Activated naive CD8-positive, alpha-beta T cell treated with anti-CD3 and anti-CD28 coated beads, Interleukin-2, amount 50 U/mL, for 16 hours (primary cell): Measurements from ENCODE around the gene TCL1A.
"Not testable (repeated sequence)": the region's sequence is repeated elsewhere in the genome, so short reads cannot be mapped to it uniquely, and the experiment has no call there.

ENCODE experiments used
- DNase-seq: peaks from one replicate; pipeline ENCODE4 v3.0.0-alpha.2; 2020; ENCODE audit warnings: low read depth, low spot score

The TCL1A gene

GRCh38 chr14:95677179-95677835 lies 36.6 kb downstream of the TCL1A start:
- no peak for DNase-seq

DNA sequence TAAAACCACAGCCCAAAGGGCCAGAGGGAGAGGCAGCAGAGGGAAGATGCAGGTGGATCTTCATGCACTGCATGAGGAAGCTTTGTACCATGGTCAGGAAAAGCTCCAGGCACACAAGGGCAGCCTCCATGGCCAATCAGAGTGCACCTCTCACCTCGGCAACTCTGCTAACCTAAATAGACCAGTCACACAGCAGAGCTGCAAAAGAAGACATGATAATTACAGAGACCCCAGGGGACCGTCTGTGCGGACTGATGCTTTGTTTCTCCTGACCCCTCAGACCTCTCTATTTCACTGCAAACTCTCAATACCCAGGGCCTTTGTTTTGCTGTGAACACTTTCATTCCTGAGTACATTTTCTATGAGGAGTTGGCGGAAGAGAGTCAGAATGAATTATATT lies 38.4 kb downstream of the TCL1A start:
- DNase-seq: no peak

GRCh38 chr14:95674613-95675012 lies 39.3 kb downstream of the TCL1A start:
- DNase-seq: no peak

DNA sequence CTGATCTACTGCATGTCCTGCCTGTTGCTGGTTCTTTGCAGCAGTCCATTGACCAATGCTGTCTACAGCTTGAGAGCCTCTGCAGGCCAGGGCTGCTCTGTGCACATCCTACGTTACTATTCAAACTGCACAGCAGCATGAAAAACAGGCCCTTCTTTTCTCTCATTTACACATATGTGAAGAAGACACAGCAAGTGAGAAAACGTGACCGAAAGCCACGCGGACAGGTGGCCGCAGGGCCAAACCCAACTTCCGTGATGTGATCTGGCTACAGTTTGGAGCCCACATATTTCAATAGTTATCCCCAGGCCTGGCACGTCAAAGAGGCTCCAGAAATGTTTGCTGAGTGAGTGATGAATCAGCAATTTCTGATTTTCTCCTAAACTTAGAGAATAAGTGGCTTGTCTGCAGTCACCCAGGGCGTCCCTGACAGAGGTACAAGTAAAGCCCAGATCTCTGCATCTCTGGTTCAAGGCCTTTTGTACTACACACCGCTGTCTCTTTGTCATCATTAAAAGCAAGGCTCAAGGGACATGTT lies 45.6 kb downstream of the TCL1A start:
- no peak for DNase-seq

DNA sequence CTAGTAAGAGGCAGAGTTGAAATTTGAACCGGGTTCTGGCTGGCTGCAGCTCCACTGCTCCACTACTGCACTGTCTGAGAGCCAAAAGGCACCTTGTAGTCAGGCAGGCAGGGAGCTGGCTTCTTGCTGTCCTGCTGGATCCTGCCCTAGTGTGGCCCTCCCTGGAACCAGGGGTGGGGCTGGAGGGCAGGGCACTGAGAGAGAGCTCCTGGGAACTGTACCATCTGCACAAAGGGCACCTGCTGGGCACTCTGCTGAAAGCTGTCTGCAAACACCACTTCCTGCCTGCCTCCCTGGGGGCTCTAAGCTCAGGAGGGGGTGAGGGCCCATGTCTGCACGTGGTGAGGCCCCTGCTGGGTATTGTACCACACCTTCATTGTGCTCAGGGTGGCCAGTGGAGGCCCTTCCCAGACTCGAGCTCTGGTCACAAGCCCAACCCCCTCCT lies 46.7 kb downstream of the TCL1A start:
- no peak for DNase-seq

DNA sequence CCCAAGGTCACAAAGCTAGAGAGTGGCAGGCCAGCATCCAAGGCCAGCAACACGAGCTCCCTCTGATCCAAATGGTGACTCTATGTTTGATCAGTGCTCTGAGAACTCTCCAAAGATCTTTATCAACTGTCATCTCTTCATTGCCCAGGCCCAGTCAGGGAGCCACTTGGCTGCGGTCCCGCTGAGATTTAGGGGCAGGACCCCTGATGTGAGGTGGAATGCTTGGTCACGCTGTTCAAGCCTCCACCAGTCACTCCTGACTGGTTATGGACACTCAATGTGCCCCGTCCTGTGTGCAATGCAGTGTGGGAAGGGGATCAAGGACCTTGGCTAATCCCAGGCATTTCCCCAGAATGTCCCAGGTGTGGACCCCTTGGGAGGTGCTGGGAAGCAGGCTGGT lies 47.5 kb downstream of the TCL1A start:
- DNase-seq: no peak

GRCh38 chr14:95665530-95665929 lies 48.4 kb downstream of the TCL1A start:
- DNase-seq: not testable (repeated sequence)

- no peak for DNase-seq
Measured at GRCh38 chr14:95664546-95664945, 49.4 kb downstream of the TCL1A start.

GRCh38 chr14:95664066-95664465 lies 49.9 kb downstream of the TCL1A start:
- DNase-seq: no peak

GRCh38 chr14:95663226-95663797 lies 50.6 kb downstream of the TCL1A start:
- no peak for DNase-seq

- no peak for DNase-seq
Measured at GRCh38 chr14:95662376-95663186, 51.3 kb downstream of the TCL1A start.

- no peak for DNase-seq
Measured at GRCh38 chr14:95660651-95661515, 53.0 kb downstream of the TCL1A start.

DNA sequence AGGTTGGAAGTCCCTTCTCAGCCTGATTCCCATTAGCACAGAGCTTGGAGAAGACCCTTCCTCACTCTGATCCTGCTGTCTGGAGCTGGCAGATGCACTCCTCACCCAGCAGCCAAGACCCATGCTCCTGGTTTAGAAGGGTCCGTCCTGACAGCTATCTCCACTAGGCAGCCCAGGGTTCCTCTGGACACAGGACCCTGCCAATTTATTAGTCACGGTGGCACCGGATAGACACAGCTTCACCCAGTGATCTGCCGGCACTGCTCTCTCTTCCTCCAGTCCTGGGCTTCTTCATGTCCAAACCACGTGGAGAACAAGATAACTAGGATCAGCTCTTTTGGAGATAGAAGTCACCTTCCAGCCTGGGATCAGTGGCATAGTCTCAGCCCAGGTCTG lies 53.9 kb downstream of the TCL1A start:
- DNase-seq: no peak
